ENCODE results near the gene PSMD14. TPM values are rescaled to one million over a fixed set of nuclear protein-coding genes. Genes with fewer than 3 reads are reported as not detected.

Gene PSMD14
- total RNA-seq, 1 experiment from 2014 or later: 118 TPM

- Histone ChIP-seq H3K9me3 (ENCODE audit: control insufficient read depth in 1 of 2, insufficient read depth in 1 of 2, low read depth in 1 of 2, low read length in 2 of 2) (no peaks in the 10 kb centered on the region), H4K20me1 (ENCODE audit: insufficient read depth) (no peaks in the 10 kb centered on the region), H3K9ac (ENCODE audit: low read length) (no peak overlapping the region), H3K4me3 (replicated peaks in 1 of 2; ENCODE audit: low read depth in 1 of 2, low read length in 2 of 2) (no peak overlapping the region), H2AFZ (ENCODE audit: low read depth, low read length, poor library complexity, severe bottlenecking) (no peak overlapping the region), H3K4me1 (ENCODE audit: control insufficient read depth in 1 of 2, insufficient read depth in 2 of 2, low read length in 2 of 2) (no peaks in the 10 kb centered on the region), H3K4me2 (ENCODE audit: low read length) (no peak overlapping the region), H3K27ac (ENCODE audit: low read depth, low read length) (no peak overlapping the region), H3K9me2 (ENCODE audit: insufficient read depth) (no peaks in the 10 kb centered on the region), H3K36me3 (ENCODE audit: control insufficient read depth in 1 of 2, insufficient read depth in 2 of 2, low read length in 2 of 2) (no peaks in the 10 kb centered on the region), H3K79me2 (ENCODE audit: insufficient read depth, low read length) (no peaks in the 10 kb centered on the region), H3K27me3 (ENCODE audit: insufficient read depth, low read length) (no peaks in the 10 kb centered on the region)
- RAD21 ChIA-PET (ENCODE audit: low non-redundant PET in 1 of 2, low total read pairs in 2 of 2, uncharacterized antibody in 2 of 2, unreplicated experiment in 2 of 2): no interaction called here
- CTCF ChIA-PET: no interaction called here
- ATAC-seq (no peak), DNase-seq (ENCODE audit: low read depth, low spot score) (no peak)
- POLR2A ChIA-PET: no interaction called here
- no peak for TF ChIP-seq SIN3A (IDR thresholded peaks at IDR 0.05; ENCODE audit: low read depth)
- no peak for TF ChIP-seq YY1 (IDR thresholded peaks at IDR 0.05; ENCODE audit: extremely low read depth, insufficient replicate concordance, low read depth, low read length)
- no peak for TF ChIP-seq RAD21 (IDR thresholded peaks at IDR 0.05; ENCODE audit: low read depth)
- no peak for TF ChIP-seq ZBTB33 (IDR thresholded peaks at IDR 0.05; ENCODE audit: extremely low read depth, insufficient replicate concordance, low read length)
- TF ChIP-seq MAX (IDR thresholded peaks at IDR 0.05): no peak
- no peak for TF ChIP-seq CBX3 (IDR thresholded peaks at IDR 0.05; ENCODE audit: low read depth)
- no peak for TF ChIP-seq EGR1 (IDR thresholded peaks at IDR 0.05; ENCODE audit: low read depth)
- no peak for TF ChIP-seq TCF7L2 (IDR thresholded peaks at IDR 0.05; ENCODE audit: borderline replicate concordance, extremely low read depth, insufficient read depth, insufficient read length)
- no TSS peak for BruUV-seq (replicated peaks)
- intact Hi-C loops (cut with micrococcal nuclease): no loop called here
Observed at GRCh38 chr2:161420406-161421074, 112.3 kb downstream of the PSMD14 start.

Data from HCT116 (cell line).